ENCODE data around the gene PAX8.

DNA sequence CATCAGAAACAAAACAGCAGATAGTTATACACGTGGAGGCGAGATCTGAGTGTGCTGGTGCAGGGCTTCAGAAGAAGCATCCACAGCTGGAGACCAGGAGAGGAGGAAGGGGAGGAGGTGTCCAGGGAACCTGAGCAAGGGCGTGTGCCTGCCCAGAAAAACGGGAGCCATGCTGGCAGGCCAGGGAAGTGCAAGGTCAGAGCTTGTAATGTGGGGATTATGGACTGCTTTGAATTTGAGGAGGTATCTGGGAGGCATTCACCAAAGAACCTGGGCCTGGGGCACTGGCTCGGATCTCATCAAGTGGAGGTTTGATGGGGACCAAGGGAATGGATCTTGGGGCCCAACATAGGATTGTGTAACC is 92.3 kb downstream of the PAX8 start:
- TF ChIP-seq, protein P1, sequence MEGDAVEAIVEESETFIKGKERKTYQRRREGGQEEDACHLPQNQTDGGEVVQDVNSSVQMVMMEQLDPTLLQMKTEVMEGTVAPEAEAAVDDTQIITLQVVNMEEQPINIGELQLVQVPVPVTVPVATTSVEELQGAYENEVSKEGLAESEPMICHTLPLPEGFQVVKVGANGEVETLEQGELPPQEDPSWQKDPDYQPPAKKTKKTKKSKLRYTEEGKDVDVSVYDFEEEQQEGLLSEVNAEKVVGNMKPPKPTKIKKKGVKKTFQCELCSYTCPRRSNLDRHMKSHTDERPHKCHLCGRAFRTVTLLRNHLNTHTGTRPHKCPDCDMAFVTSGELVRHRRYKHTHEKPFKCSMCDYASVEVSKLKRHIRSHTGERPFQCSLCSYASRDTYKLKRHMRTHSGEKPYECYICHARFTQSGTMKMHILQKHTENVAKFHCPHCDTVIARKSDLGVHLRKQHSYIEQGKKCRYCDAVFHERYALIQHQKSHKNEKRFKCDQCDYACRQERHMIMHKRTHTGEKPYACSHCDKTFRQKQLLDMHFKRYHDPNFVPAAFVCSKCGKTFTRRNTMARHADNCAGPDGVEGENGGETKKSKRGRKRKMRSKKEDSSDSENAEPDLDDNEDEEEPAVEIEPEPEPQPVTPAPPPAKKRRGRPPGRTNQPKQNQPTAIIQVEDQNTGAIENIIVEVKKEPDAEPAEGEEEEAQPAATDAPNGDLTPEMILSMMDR (IDR thresholded peaks at IDR 0.05): no peak
- TF ChIP-seq POLR2A (IDR thresholded peaks at IDR 0.05) (no peak), EP300 (IDR thresholded peaks at IDR 0.05) (no peak), POLR2AphosphoS5 (IDR thresholded peaks at IDR 0.05) (no peak)
